Mammary epithelial cell (primary cell): ENCODE measurements around the gene CNTN1.

ENCODE experiments used
- EZH2 ChIP-seq: IDR thresholded peaks from 2 replicates; pipeline ENCODE4 v1.6.1; 2012; ENCODE audit warnings: low read length, inconsistent platforms, borderline replicate concordance
- TF ChIP-seq, protein P1 (sequence below), 2 donors: IDR thresholded peaks in 1 of 2; conservative IDR thresholded peaks in 1 of 2; 2 replicates each; pipeline ENCODE4 v1.5.1; 2011 to 2012; ENCODE audit warnings: inconsistent platforms in 2 of 2, low read length in 2 of 2, mild to moderate bottlenecking in 2 of 2, control low read depth in 1 of 2, low read depth in 1 of 2; ENCODE audit not compliant: insufficient read depth in 1 of 2; ENCODE audit errors: extremely low read depth in 1 of 2

DNA sequence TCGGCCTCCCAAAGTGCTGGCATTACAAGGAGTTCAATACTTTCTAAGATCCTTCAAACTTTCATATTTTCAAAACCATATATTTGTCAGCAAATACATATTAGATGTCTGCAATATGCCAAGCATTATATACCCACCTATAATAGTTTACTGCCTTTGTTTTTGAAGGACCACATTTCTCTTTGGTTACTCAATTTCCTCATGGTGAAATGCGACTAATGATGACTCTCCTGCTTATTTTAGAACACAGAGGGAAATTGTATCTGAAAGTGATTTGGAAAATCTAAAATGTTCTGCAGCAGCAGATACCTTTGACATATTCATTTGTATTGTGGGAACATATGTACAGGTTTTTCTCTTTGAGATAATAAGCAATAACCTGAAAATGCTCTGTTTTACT, 2.7 kb upstream of the CNTN1 start:
- TF ChIP-seq EZH2 = no peak
- TF ChIP-seq, protein P1, sequence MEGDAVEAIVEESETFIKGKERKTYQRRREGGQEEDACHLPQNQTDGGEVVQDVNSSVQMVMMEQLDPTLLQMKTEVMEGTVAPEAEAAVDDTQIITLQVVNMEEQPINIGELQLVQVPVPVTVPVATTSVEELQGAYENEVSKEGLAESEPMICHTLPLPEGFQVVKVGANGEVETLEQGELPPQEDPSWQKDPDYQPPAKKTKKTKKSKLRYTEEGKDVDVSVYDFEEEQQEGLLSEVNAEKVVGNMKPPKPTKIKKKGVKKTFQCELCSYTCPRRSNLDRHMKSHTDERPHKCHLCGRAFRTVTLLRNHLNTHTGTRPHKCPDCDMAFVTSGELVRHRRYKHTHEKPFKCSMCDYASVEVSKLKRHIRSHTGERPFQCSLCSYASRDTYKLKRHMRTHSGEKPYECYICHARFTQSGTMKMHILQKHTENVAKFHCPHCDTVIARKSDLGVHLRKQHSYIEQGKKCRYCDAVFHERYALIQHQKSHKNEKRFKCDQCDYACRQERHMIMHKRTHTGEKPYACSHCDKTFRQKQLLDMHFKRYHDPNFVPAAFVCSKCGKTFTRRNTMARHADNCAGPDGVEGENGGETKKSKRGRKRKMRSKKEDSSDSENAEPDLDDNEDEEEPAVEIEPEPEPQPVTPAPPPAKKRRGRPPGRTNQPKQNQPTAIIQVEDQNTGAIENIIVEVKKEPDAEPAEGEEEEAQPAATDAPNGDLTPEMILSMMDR (conservative IDR thresholded peaks at IDR 0.05 in 1 of 2, IDR thresholded peaks at IDR 0.05 in 1 of 2; ENCODE audit: extremely low read depth in 1 of 2, insufficient read depth in 1 of 2, low read depth in 1 of 2, low read length in 2 of 2) = no peak
